HL-60 (cell line): Measurements from ENCODE around the gene ATG10.

Source experiments
- POLR2AphosphoS5 ChIP-seq: IDR thresholded peaks from 2 replicates; pipeline ENCODE4 v1.6.1; 2012; ENCODE audit warnings: low read depth
- TF ChIP-seq, protein P1 (sequence below): IDR thresholded peaks from one replicate; pipeline ENCODE4 v1.5.1; 2011; ENCODE audit warnings: low read length, control low read depth, inconsistent platforms; ENCODE audit not compliant: insufficient read depth
- TF ChIP-seq, protein P2 (sequence below): IDR thresholded peaks from 2 replicates; pipeline ENCODE4 v1.6.1; 2012; ENCODE audit warnings: low read depth; ENCODE audit not compliant: insufficient replicate concordance

GRCh38 chr5:82011761-82012160 is 39.9 kb downstream of the ATG10 start:
- TF ChIP-seq, protein P1, sequence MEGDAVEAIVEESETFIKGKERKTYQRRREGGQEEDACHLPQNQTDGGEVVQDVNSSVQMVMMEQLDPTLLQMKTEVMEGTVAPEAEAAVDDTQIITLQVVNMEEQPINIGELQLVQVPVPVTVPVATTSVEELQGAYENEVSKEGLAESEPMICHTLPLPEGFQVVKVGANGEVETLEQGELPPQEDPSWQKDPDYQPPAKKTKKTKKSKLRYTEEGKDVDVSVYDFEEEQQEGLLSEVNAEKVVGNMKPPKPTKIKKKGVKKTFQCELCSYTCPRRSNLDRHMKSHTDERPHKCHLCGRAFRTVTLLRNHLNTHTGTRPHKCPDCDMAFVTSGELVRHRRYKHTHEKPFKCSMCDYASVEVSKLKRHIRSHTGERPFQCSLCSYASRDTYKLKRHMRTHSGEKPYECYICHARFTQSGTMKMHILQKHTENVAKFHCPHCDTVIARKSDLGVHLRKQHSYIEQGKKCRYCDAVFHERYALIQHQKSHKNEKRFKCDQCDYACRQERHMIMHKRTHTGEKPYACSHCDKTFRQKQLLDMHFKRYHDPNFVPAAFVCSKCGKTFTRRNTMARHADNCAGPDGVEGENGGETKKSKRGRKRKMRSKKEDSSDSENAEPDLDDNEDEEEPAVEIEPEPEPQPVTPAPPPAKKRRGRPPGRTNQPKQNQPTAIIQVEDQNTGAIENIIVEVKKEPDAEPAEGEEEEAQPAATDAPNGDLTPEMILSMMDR, result no peak
- no peak for TF ChIP-seq POLR2AphosphoS5
- TF ChIP-seq, protein P2, sequence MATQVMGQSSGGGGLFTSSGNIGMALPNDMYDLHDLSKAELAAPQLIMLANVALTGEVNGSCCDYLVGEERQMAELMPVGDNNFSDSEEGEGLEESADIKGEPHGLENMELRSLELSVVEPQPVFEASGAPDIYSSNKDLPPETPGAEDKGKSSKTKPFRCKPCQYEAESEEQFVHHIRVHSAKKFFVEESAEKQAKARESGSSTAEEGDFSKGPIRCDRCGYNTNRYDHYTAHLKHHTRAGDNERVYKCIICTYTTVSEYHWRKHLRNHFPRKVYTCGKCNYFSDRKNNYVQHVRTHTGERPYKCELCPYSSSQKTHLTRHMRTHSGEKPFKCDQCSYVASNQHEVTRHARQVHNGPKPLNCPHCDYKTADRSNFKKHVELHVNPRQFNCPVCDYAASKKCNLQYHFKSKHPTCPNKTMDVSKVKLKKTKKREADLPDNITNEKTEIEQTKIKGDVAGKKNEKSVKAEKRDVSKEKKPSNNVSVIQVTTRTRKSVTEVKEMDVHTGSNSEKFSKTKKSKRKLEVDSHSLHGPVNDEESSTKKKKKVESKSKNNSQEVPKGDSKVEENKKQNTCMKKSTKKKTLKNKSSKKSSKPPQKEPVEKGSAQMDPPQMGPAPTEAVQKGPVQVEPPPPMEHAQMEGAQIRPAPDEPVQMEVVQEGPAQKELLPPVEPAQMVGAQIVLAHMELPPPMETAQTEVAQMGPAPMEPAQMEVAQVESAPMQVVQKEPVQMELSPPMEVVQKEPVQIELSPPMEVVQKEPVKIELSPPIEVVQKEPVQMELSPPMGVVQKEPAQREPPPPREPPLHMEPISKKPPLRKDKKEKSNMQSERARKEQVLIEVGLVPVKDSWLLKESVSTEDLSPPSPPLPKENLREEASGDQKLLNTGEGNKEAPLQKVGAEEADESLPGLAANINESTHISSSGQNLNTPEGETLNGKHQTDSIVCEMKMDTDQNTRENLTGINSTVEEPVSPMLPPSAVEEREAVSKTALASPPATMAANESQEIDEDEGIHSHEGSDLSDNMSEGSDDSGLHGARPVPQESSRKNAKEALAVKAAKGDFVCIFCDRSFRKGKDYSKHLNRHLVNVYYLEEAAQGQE, result no peak
